GM23248 (cell line): ENCODE results near the gene ARID3B.

Experiments
- EZH2 ChIP-seq: fragments of 200-600 bp; sonication (generic); IDR thresholded peaks from 2 replicates; pipeline ENCODE4 v1.6.1; 2018; ENCODE audit warnings: antibody characterized with exemption, mild to moderate bottlenecking; ENCODE audit not compliant: insufficient read depth, poor library complexity, severe bottlenecking
- EZH2phosphoT487 ChIP-seq: fragments of 200-600 bp; sonication (generic); IDR thresholded peaks from 2 replicates; pipeline ENCODE4 v1.6.1; 2018; ENCODE audit warnings: antibody characterized with exemption, moderate library complexity, mild to moderate bottlenecking, low read depth; ENCODE audit not compliant: insufficient read depth

DNA sequence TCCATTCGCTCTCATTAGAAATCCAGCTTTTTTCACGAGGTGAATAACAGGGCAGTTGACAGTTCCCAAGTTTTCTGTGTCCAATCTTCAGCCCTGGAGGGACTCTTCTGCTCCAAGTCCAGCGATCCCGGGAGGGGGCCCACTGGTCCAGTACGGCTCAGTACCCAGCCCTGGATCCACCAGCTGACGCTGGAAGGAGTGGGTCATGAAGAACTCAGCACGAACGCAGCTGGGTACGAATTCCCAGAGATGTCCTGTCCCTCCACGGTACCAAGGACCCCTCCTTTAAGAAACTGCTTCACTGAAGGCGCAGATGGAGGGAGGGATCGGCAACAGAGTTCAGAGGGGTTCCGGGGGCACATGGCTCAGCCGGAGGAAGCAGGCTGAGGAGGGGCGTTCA, 58.1 kb downstream of the ARID3B start:
- no peak for TF ChIP-seq EZH2
- no peak for TF ChIP-seq EZH2phosphoT487
